SHP77 treated with DMSO at 0.1 percent for 48 hours (cell line): ENCODE data around the gene MSANTD1.

Source experiments
- DNase-seq: peaks from one replicate; lab custom pipeline; 2025; lab: John Stamatoyannopoulos, UW

MSANTD1 gene

DNA sequence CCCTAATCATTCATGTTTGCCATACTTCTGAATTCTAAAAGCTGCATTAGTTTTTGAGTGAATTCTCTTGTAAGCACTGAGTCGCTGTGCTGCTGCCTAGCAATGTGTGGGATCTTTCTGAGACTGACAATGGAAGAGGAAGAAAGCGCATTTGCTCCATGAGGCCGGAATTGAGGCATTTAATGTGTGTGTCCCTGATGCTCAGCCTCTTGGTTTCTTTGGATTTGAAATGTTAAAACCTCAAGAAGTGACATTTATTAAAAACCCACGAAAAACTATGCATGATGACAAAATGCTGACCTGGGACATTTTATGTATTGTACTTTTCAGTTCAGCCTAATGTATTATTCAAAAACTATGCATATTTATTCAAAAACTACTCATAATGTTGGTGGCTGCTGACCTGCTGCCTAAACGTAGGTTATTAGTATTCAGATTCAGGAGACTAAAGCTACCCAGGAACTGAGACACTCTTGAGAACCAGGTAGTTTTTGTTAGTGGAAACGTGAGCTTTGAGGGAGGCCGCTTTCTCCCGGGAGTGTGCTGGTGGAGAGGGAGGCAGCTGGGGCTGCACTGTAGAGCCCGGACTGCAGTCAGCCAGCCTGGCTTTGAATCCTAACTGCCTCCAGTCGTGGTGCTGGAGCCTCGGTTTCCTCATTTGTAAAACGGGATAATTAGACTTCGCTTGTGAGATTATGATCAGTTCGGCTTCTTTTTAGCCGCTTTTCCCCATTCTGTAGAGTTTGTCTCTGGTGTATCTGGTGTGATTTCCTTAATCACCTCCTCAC lies 55.2 kb downstream of the MSANTD1 start:
- no peak for DNase-seq

DNA sequence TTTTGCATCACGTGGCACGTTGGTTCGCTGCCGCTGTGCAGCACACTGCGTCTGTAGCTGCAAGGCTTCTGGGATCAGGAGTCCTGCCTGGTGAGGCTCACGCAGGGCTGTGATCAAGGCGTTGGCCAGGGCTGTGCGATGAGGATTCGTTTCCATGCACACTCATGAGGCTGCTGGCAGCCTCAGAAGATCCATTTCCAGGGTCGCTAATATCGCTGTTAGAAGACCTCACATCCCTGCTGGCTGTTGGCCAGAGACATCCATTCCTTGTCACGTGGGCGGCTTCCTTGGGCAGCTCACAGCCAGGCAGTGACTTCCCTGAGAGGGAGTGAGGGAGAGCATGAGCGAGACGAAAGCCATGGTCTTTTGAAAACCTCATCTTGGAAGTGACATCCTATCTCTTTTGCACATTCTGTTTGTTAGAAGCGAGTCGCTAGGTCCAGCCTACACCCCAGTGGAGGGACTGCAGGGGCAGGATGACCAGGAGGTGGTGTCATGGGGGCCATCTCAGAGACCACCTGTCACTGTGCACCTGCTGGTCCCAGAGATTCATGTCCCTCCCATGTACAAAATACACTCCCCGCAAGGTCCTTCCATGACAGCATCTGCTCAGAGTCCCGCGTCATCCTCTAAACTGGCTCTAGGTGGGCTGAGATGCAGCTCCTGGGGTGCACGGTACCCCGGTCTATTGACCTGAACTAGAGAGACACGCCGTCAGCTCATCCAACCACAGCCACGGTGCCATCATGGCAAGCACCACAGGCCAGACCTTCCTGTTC lies 56.1 kb downstream of the MSANTD1 start:
- no peak for DNase-seq

GRCh38 chr4:3305610-3306371 lies 56.8 kb downstream of the MSANTD1 start:
- DNase-seq: no peak
